ENCODE results near the gene GSE1.

GRCh38 chr16:85709766-85710585, 96.9 kb downstream of the GSE1 start:
- TF ChIP-seq CTCF (conservative IDR thresholded peaks at IDR 0.05) (no peak), ZFX (IDR thresholded peaks at IDR 0.05) (no peak)

All from C4-2B (cell line).